ENCODE measurements around the gene DCC. TPM values are rescaled to one million over a fixed set of nuclear protein-coding genes. Genes with fewer than 3 reads are reported as not detected.

The DCC gene
- total and polyA plus RNA-seq, 12 donors: under 0.01 to 0.89 (median 0.09) TPM; not detected in 8

DNA sequence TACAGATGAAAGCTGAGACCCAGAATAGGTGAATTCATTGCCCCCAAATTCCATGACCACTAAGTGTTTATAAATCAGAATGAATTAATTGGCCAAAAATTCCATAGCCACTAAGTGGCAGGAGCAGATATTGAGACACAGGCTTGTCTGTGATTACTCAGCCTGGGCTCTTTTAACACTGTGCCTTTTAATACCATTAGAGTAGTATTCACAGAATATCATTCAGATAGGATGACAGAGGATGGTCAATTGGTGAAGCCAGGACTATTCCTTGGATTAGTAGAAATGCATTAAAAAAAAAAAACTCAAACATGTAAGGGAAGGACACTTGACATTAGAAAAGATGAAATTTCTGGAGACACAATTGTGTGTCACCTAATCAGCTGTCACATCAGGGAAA is 698.6 kb downstream of the DCC start:
- Histone ChIP-seq H3K4me3 (no peak overlapping the region), H3K9me3 (peaks cover 0 to 25% (median 0%) of the 10 kb centered on the region in 11 donors), H3K27ac (no peak overlapping the region), H3K27me3 (no peaks in the 10 kb centered on the region), H3K36me3 (no peaks in the 10 kb centered on the region), H3K4me1 (no peaks in the 10 kb centered on the region)
- ATAC-seq: no peak
- TF ChIP-seq, protein P1, sequence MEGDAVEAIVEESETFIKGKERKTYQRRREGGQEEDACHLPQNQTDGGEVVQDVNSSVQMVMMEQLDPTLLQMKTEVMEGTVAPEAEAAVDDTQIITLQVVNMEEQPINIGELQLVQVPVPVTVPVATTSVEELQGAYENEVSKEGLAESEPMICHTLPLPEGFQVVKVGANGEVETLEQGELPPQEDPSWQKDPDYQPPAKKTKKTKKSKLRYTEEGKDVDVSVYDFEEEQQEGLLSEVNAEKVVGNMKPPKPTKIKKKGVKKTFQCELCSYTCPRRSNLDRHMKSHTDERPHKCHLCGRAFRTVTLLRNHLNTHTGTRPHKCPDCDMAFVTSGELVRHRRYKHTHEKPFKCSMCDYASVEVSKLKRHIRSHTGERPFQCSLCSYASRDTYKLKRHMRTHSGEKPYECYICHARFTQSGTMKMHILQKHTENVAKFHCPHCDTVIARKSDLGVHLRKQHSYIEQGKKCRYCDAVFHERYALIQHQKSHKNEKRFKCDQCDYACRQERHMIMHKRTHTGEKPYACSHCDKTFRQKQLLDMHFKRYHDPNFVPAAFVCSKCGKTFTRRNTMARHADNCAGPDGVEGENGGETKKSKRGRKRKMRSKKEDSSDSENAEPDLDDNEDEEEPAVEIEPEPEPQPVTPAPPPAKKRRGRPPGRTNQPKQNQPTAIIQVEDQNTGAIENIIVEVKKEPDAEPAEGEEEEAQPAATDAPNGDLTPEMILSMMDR (IDR thresholded peaks at IDR 0.05): no peak
- no peak for DNase-seq
- intact Hi-C loops (cut with DNase I): loop anchor here in 1 of 10 donors (10.0 kb wide), 1 partner anchor 606 kb away; no protein-coding TSS in a partner anchor

DNA sequence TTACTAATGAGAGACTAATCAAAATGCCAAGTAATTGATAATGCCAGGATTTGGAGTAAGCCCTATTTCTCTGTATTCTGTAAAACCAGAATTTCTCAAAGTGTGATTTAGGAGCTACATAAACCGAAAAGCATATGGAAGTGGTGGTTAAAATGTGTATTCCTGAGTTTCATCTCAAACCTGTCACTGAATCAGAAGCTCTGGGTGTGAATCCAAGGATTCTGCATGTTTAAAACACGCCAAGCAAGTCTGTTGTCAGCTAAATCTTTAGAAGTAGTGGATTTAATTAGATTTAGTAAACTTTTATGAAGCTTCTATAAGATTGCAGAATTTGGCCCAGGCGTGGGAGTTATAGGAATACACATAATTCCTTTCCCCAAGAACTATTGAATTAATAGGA is 700.3 kb downstream of the DCC start:
- Histone ChIP-seq H3K36me3 (no peaks in the 10 kb centered on the region), H3K27ac (no peak overlapping the region), H3K27me3 (no peaks in the 10 kb centered on the region), H3K4me3 (no peak overlapping the region), H3K4me1 (no peaks in the 10 kb centered on the region), H3K9me3 (peaks cover 0 to 25% (median 0%) of the 10 kb centered on the region in 11 donors)
- DNase-seq (no peak), ATAC-seq (no peak)
- TF ChIP-seq, protein P1 (IDR thresholded peaks at IDR 0.05): no peak
- WGBS, 2 donors: 53 to 65% methylated on average over 3 of the region's 3 CpGs
- intact Hi-C loops (cut with DNase I): loop anchor here in 1 of 10 donors (10.0 kb wide), 1 partner anchor 55 kb away; no protein-coding TSS in a partner anchor

DNA sequence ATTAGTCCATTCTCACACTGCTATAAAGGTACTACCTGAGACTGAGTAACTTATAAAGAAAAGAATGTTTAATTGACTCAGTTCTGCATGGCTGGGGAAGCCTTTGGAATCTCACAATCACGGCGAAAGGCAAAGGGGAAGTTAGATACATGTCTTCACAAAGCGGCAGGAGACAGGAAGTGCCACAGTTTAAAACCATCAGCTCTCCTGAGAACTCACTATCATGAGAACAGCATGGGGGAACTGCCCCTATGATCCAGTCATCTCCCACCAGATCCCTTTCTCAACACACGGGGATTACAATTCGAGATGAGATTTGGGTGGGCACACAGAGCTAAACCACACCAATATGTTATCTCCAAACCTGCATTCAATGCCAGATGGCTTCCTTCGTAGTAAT is 716.1 kb downstream of the DCC start:
- ATAC-seq: no peak
- intact Hi-C loops (cut with DNase I): no loop called here
- WGBS, 2 donors: 62 to 65% methylated on average over 6 of the region's 6 CpGs
- Histone ChIP-seq H3K4me3 (no peak overlapping the region), H3K4me1 (no peaks in the 10 kb centered on the region), H3K9me3 (no peaks in the 10 kb centered on the region), H3K36me3 (no peaks in the 10 kb centered on the region), H3K27me3 (no peaks in the 10 kb centered on the region), H3K27ac (no peak overlapping the region)
- DNase-seq: no peak
- TF ChIP-seq, protein P1 (IDR thresholded peaks at IDR 0.05): no peak

DNA sequence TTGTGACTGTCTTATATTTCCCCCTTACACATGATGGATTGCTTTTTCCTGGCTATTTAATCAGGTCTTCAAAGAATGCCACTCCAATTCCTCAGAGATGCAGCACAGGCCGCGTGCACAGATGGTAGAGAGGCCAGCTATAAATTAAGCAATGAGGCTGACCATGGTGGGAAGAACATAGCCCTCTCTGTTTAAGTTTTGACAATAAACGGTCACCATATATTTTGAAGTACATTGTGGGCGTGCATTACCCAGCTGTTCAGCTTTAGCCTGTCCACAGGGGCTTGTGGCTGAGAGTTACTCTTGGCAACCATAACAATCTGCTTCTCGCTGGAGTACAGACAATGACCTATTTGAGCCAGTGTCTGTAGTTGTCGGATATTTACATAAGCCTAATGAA is 730.8 kb downstream of the DCC start:
- WGBS, 2 donors: 48 to 65% methylated on average over 6 of the region's 6 CpGs
- H3K27ac ChIP-seq: no peak overlapping the region

More for the DNA sequence above, 730.8 kb downstream of the DCC start:
- Histone ChIP-seq H3K36me3 (no peaks in the 10 kb centered on the region), H3K4me3 (no peak overlapping the region), H3K4me1 (no peaks in the 10 kb centered on the region), H3K27me3 (no peaks in the 10 kb centered on the region), H3K9me3 (no peaks in the 10 kb centered on the region)
- intact Hi-C loops (cut with DNase I): loop anchor here in 1 of 10 donors (10.0 kb wide), 1 partner anchor 56 kb away; no protein-coding TSS in a partner anchor
- TF ChIP-seq, protein P1 (IDR thresholded peaks at IDR 0.05): no peak
- ATAC-seq (no peak), DNase-seq (no peak)
